Endodermal cell (in vitro differentiated cells): ENCODE results near the gene KCTD1. TPM values are rescaled to one million over a fixed set of nuclear protein-coding genes. Genes with fewer than 3 reads are reported as not detected.

Source experiments
- DNase-seq: peaks from one replicate; pipeline ENCODE4 v3.0.0-alpha.2; 2017
- H3K27ac ChIP-seq: 2 replicates; pipeline ENCODE4 v1.5.1; 2013; ENCODE audit warnings: mild to moderate bottlenecking, low read depth, low read length, moderate library complexity
- H3K27me3 ChIP-seq: 2 replicates; pipeline ENCODE4 v1.6.1; 2013; ENCODE audit warnings: mild to moderate bottlenecking, low read length, moderate library complexity; ENCODE audit not compliant: insufficient read depth, control insufficient read depth, poor library complexity, severe bottlenecking
- H3K36me3 ChIP-seq: 2 replicates; pipeline ENCODE4 v1.7.0; 2013; ENCODE audit warnings: mild to moderate bottlenecking, low read length, moderate library complexity; ENCODE audit not compliant: control insufficient read depth, insufficient read depth
- H3K4me1 ChIP-seq: one replicate; pipeline ENCODE4 v1.7.0; 2013; ENCODE audit warnings: low read length; ENCODE audit not compliant: control insufficient read depth, insufficient read depth
- H3K4me3 ChIP-seq: 2 replicates; pipeline ENCODE4 v1.5.1; 2013; ENCODE audit warnings: mild to moderate bottlenecking, low read length, moderate library complexity
- H3K9ac ChIP-seq: 2 replicates; pipeline ENCODE4 v1.6.1; 2013; ENCODE audit warnings: mild to moderate bottlenecking, low read length, moderate library complexity; ENCODE audit not compliant: poor library complexity, severe bottlenecking; ENCODE audit errors: extremely low read depth
- H3K9me3 ChIP-seq: 2 replicates; pipeline ENCODE4 v1.6.1; 2013; ENCODE audit warnings: mild to moderate bottlenecking, low read length, moderate library complexity; ENCODE audit not compliant: control insufficient read depth
- H3K27ac Mint-ChIP-seq: 2 replicates; pipeline ENCODE4 v1.8.0; 2020; ENCODE audit warnings: mixed read lengths
- H3K27me3 Mint-ChIP-seq: 2 replicates; pipeline ENCODE4 v1.8.0; 2021; ENCODE audit warnings: mild to moderate bottlenecking, mixed read lengths; ENCODE audit not compliant: insufficient read depth
- H3K36me3 Mint-ChIP-seq: 2 replicates; pipeline ENCODE4 v1.8.0; 2020; ENCODE audit warnings: low read depth, mixed read lengths
- H3K4me1 Mint-ChIP-seq: 2 replicates; pipeline ENCODE4 v1.8.0; 2020; ENCODE audit warnings: mixed read lengths
- H3K4me3 Mint-ChIP-seq: 2 replicates; pipeline ENCODE4 v1.8.0; 2020; ENCODE audit warnings: mild to moderate bottlenecking, moderate library complexity, mixed read lengths
- H3K9me3 Mint-ChIP-seq: 2 replicates; pipeline ENCODE4 v1.8.0; 2020; ENCODE audit warnings: mild to moderate bottlenecking, mixed read lengths
- WGBS, 2 experiments: methylation state at CpG; one replicate each; pipeline versions ENCODE4 v1.1.5 to v1.1.7; 2013; ENCODE audit warnings: missing lambda C conversion rate in 2 of 2, mixed read lengths in 1 of 2; ENCODE audit not compliant: insufficient coverage in 1 of 2, insufficient read length in 1 of 2; 5-methylcytosine and 5-hydroxymethylcytosine counted together
- total RNA-seq, 2 donors: library from RNA; stranded (reverse); fragmentation: NEBNext Ultra II Directional in 1 of 2; extraction: Animal tissue kit (Norgen Biotek cat#: 25700) in 1 of 2; gene quantifications; 2 replicates in 1 of 2; 3 replicates in 1 of 2; pipeline ENCODE4 v1.2.1, GENCODE V29; 2021
- TF ChIP-seq, protein P1 (sequence below): fragments of 200-600 bp; sonication (generic); conservative IDR thresholded peaks from 2 replicates; pipeline ENCODE4 v1.5.0; 2021; ENCODE audit warnings: antibody characterized with exemption, mild to moderate bottlenecking

The KCTD1 gene
- total RNA-seq, 2 donors from 2014 or later, result 6.8 to 7.3 TPM

DNA sequence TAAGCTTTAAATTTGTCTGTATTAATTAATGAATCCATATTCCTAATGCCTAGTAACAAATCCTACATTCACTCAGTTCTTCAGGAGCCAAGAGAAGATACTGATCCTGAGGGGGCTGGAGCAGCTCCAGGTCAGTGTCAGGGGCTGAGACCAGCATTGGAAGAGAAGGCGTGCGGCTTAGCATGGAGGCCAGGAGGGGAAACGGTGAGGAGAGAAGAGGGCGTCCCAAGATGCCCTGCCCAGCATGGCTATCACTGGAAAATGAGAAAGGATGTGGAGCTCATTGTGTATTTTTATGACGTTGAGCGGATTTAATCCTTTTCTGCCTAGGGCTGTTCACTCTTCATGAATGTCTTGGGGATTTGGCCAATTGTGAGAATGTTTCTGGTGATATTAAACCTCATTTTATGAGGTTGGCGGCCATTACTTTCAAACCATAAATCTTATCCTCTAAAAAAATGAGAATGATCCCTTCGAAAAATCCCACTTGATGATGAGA, 131.7 kb downstream of the KCTD1 start:
- DNase-seq, result no peak
- no peaks in the 10 kb centered on the region for H3K36me3 Mint-ChIP-seq
- Histone ChIP-seq H3K4me3 (no peak overlapping the region), H3K27ac (no peak overlapping the region), H3K4me1 (no peaks in the 10 kb centered on the region), H3K9me3 (no peaks in the 10 kb centered on the region), H3K36me3 (no peaks in the 10 kb centered on the region), H3K27me3 (no peaks in the 10 kb centered on the region), H3K9ac (no peak overlapping the region)
- H3K4me1 Mint-ChIP-seq, result no peaks in the 10 kb centered on the region
- no peaks in the 10 kb centered on the region for H3K9me3 Mint-ChIP-seq
- TF ChIP-seq, protein P1, sequence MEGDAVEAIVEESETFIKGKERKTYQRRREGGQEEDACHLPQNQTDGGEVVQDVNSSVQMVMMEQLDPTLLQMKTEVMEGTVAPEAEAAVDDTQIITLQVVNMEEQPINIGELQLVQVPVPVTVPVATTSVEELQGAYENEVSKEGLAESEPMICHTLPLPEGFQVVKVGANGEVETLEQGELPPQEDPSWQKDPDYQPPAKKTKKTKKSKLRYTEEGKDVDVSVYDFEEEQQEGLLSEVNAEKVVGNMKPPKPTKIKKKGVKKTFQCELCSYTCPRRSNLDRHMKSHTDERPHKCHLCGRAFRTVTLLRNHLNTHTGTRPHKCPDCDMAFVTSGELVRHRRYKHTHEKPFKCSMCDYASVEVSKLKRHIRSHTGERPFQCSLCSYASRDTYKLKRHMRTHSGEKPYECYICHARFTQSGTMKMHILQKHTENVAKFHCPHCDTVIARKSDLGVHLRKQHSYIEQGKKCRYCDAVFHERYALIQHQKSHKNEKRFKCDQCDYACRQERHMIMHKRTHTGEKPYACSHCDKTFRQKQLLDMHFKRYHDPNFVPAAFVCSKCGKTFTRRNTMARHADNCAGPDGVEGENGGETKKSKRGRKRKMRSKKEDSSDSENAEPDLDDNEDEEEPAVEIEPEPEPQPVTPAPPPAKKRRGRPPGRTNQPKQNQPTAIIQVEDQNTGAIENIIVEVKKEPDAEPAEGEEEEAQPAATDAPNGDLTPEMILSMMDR, result no peak
- 96 to 100% methylated on average over 4 to 8 of the region's 8 CpGs for whole genome bisulfite sequencing, 2 experiments
- no peak overlapping the region for H3K4me3 Mint-ChIP-seq
- H3K27me3 Mint-ChIP-seq, result no peaks in the 10 kb centered on the region
- H3K27ac Mint-ChIP-seq, result no peak overlapping the region

DNA sequence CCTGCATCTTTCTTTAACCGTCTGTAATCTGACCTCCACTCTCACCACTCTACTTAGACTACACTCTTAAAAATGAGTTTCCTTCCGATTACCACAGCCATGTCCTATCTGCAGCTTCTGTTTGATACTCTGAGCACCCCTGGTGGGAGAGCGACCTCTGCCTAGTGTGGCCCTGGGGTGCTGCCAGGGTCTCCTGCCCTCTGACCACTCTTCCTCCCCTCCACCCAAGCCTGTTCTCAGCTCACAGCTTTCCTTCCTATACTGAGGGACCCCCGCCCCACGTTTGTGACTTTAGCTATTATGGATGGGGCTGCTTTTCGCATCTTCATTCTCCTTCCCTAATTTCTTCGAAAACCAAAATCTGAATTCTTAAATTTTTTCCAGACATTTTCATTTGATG, 132.7 kb downstream of the KCTD1 start:
- no peaks in the 10 kb centered on the region for H3K9me3 ChIP-seq
- no peak overlapping the region for H3K4me3 Mint-ChIP-seq
- H3K27me3 ChIP-seq, result no peaks in the 10 kb centered on the region
- H3K4me1 Mint-ChIP-seq, result no peaks in the 10 kb centered on the region
- H3K27me3 Mint-ChIP-seq, result no peaks in the 10 kb centered on the region
- H3K36me3 Mint-ChIP-seq, result no peaks in the 10 kb centered on the region
- no peak for DNase-seq
- no peak overlapping the region for H3K4me3 ChIP-seq
- no peak overlapping the region for H3K27ac Mint-ChIP-seq
- 74 to 77% methylated on average over 3 to 7 of the region's 7 CpGs for whole genome bisulfite sequencing, 2 experiments
- no peak overlapping the region for H3K27ac ChIP-seq
- H3K4me1 ChIP-seq, result no peaks in the 10 kb centered on the region
- TF ChIP-seq, protein P1, result no peak
- no peaks in the 10 kb centered on the region for H3K9me3 Mint-ChIP-seq
- H3K36me3 ChIP-seq, result no peaks in the 10 kb centered on the region
- H3K9ac ChIP-seq, result no peak overlapping the region

DNA sequence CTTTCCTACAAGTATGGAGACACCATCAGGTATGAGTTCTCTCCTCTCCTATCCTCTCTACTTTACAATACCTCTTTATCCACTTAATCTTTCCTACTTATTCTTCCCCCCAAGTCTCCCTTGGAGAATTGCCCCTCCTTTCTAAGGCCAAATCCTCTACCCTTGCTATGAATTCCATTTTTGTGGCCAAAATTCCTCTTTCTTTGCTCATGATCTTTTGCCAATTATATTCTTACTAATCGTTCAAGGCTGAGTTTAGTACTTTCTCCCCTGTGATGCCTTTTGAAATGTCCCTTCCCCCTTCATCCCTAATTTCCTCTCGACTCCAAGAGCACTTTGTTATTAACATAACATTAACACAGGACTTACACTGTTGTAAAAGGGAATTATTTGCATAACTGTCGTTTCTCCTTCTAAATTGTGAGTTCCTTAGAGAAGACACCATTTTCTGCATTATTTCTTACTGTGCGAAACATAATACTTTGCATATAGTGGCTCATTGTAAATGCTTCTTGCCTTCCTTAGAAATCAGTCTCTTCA, 133.4 kb downstream of the KCTD1 start:
- no peaks in the 10 kb centered on the region for H3K27me3 ChIP-seq
- H3K4me3 ChIP-seq, result no peak overlapping the region
- no peak overlapping the region for H3K27ac Mint-ChIP-seq
- H3K9me3 ChIP-seq, result no peaks in the 10 kb centered on the region
- H3K27me3 Mint-ChIP-seq, result no peaks in the 10 kb centered on the region
- no peak overlapping the region for H3K4me3 Mint-ChIP-seq
- H3K36me3 ChIP-seq, result no peaks in the 10 kb centered on the region
- no peak overlapping the region for H3K27ac ChIP-seq
- 41 to 42% methylated on average over 4 of the region's 4 CpGs for WGBS, 2 experiments
- H3K4me1 ChIP-seq, result no peaks in the 10 kb centered on the region
- TF ChIP-seq, protein P1, result no peak
- DNase-seq, result no peak
- H3K9me3 Mint-ChIP-seq, result no peaks in the 10 kb centered on the region
- H3K36me3 Mint-ChIP-seq, result no peaks in the 10 kb centered on the region
- no peaks in the 10 kb centered on the region for H3K4me1 Mint-ChIP-seq
- H3K9ac ChIP-seq, result no peak overlapping the region
